ENCODE measurements around the gene SNF8.

Gene SNF8

DNA sequence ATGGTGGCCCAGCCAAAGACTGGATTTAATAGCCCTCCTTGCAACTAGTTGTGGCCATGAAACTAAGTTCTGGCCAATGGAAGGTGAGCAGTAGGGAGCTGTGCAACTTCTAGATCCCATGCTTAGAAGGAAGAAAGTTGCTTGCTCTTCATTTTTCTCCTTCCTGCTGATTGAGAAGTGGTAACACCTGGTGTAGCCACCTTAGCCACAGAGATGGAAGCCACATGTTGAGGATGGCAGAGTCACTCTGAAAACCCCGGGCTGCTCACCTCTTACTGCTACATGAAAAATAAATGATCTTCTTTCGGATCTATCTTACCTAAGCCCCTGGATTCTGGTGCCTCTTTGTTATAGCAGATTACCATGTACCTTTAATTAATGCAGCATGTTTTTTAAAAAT is 62.4 kb downstream of the SNF8 start:
- DNase-seq, result no peak
